ENCODE measurements around the gene UBE2M. TPM values are rescaled to one million over a fixed set of nuclear protein-coding genes. Genes with fewer than 3 reads are reported as not detected.
"Not testable (repeated sequence)": the region's sequence is repeated elsewhere in the genome, so short reads cannot be mapped to it uniquely, and the experiment has no call there.

UBE2M gene
- total RNA-seq, 1 experiment from 2014 or later: 113 TPM

- no peak for DNase-seq (ENCODE audit: low read depth)
Observed at GRCh38 chr19:58555369-58555885, 3.0 kb downstream of the UBE2M start.

GRCh38 chr19:58554494-58555368 is 3.7 kb downstream of the UBE2M start, which contains the start of gene CHMP2A:
Gene CHMP2A (minus strand): TSS chr19:58555105. CDS start chr19:58554212, 893 bp downstream.
- peak; percentile 96 for DNase-seq (ENCODE audit: low read depth)

GRCh38 chr19:58553799-58554493 is 4.5 kb downstream of the UBE2M start:
- DNase-seq (ENCODE audit: low read depth): no peak

- DNase-seq (ENCODE audit: low read depth): no peak
Observed at GRCh38 chr19:58552655-58553054, 5.8 kb downstream of the UBE2M start.

- DNase-seq (ENCODE audit: low read depth): no peak
Observed at GRCh38 chr19:58551577-58552471, 6.6 kb downstream of the UBE2M start.

- DNase-seq (ENCODE audit: low read depth): no peak
Observed at GRCh38 chr19:58551123-58551497, 7.3 kb downstream of the UBE2M start.

GRCh38 chr19:58550362-58551122 is 7.9 kb downstream of the UBE2M start:
- DNase-seq (ENCODE audit: low read depth): no peak

GRCh38 chr19:58549664-58550361 is 8.6 kb downstream of the UBE2M start:
- no peak for DNase-seq (ENCODE audit: low read depth)

GRCh38 chr19:58548859-58549663 is 9.3 kb downstream of the UBE2M start:
- DNase-seq (ENCODE audit: low read depth): no peak

GRCh38 chr19:58547323-58548312 is 10.8 kb downstream of the UBE2M start:
- no peak for DNase-seq (ENCODE audit: low read depth)

- DNase-seq (ENCODE audit: low read depth): no peak
Observed at GRCh38 chr19:58546019-58546530, 12.3 kb downstream of the UBE2M start.

- DNase-seq (ENCODE audit: low read depth): no peak
Observed at GRCh38 chr19:58545286-58546018, 13.0 kb downstream of the UBE2M start.

GRCh38 chr19:58544591-58545285 is 13.7 kb downstream of the UBE2M start:
- DNase-seq (ENCODE audit: low read depth): peak; percentile 32

GRCh38 chr19:58543826-58544590 is 14.4 kb downstream of the UBE2M start, which contains the start of gene TRIM28:
Gene TRIM28 (plus strand): TSS chr19:58544064. CDS start chr19:58544758, 694 bp downstream.
- peak; percentile 99 for DNase-seq (ENCODE audit: low read depth)

- DNase-seq (ENCODE audit: low read depth): not testable (repeated sequence)
Observed at GRCh38 chr19:58542641-58543372, 15.6 kb downstream of the UBE2M start.
